RWPE2 (cell line): ENCODE data around the gene MSI2.
A peak's percentile ranks its signal among the peaks of the same experiment; 100 is the strongest.

ENCODE experiments used
- ATAC-seq: fragments of 200-7000 bp; cut with Tn5 transposase; 3 replicates; pipeline ENCODE4 v1.9.1; 2021; ENCODE audit warnings: low read depth
- DNase-seq: peaks from one replicate; pipeline ENCODE4 v3.0.0-alpha.2; 2020; ENCODE audit warnings: low spot score
- H3K27ac ChIP-seq: fragments of 450-650 bp; 2 replicates; pipeline ENCODE4 v1.5.1; 2017; ENCODE audit warnings: mild to moderate bottlenecking; ENCODE audit not compliant: poor library complexity, severe bottlenecking
- H3K27me3 ChIP-seq: fragments of 250-450 bp; sonication (Bioruptor Pico); 2 replicates; pipeline ENCODE4 v1.5.1; 2021; ENCODE audit warnings: mild to moderate bottlenecking, moderate library complexity; ENCODE audit not compliant: insufficient read depth, poor library complexity, severe bottlenecking
- H3K36me3 ChIP-seq: fragments of 250-450 bp; sonication (Bioruptor Pico); 2 replicates; pipeline ENCODE4 v1.5.1; 2020; ENCODE audit warnings: low read depth, mild to moderate bottlenecking, moderate library complexity
- H3K4me1 ChIP-seq: fragments of 250-450 bp; sonication (Bioruptor Pico); 2 replicates; pipeline ENCODE4 v1.5.1; 2021; ENCODE audit warnings: mild to moderate bottlenecking, moderate library complexity; ENCODE audit not compliant: insufficient read depth, poor library complexity, severe bottlenecking
- H3K4me3 ChIP-seq: fragments of 250-450 bp; sonication (Bioruptor Pico); 2 replicates; pipeline ENCODE4 v1.5.1; 2021; ENCODE audit warnings: mild to moderate bottlenecking, moderate library complexity; ENCODE audit not compliant: severe bottlenecking
- H3K9me3 ChIP-seq: fragments of 250-450 bp; sonication (Bioruptor Pico); 2 replicates; pipeline ENCODE4 v1.5.1; 2021; ENCODE audit warnings: mild to moderate bottlenecking, moderate library complexity; ENCODE audit not compliant: severe bottlenecking
- TF ChIP-seq, protein P1 (sequence below): fragments of 450-650 bp; IDR thresholded peaks from one replicate; pipeline ENCODE4 v1.5.1; 2017; ENCODE audit warnings: mild to moderate bottlenecking, moderate library complexity; ENCODE audit not compliant: poor library complexity, severe bottlenecking

The MSI2 gene

DNA sequence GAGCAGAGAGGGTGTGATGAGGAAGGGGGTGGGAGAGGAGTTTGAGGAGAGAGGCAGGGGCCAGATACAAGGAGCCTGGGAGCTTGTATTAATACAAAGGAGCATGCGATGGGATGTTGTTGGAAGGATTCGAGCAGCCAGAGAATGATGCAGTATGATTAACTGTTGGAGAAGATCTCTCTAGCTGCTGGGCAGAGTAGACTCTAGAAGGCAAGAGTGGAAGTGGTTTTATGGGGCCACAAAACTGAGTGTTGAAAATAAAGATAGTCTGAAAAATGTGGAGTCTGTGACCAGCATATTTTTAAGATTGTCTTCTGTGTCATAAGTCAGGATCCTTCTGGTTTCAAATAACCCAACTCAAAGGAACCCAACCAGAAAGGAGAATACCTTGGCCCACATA lies 98.3 kb downstream of the MSI2 start:
- no peaks in the 10 kb centered on the region for H3K27me3 ChIP-seq
- H3K36me3 ChIP-seq = no peaks in the 10 kb centered on the region
- peaks cover 15% of the 10 kb centered on the region for H3K4me1 ChIP-seq
- no peaks in the 10 kb centered on the region for H3K9me3 ChIP-seq
- H3K27ac ChIP-seq = no peak overlapping the region
- ATAC-seq (no peak), DNase-seq (no peak)
- H3K4me3 ChIP-seq = no peak overlapping the region
- TF ChIP-seq, protein P1, sequence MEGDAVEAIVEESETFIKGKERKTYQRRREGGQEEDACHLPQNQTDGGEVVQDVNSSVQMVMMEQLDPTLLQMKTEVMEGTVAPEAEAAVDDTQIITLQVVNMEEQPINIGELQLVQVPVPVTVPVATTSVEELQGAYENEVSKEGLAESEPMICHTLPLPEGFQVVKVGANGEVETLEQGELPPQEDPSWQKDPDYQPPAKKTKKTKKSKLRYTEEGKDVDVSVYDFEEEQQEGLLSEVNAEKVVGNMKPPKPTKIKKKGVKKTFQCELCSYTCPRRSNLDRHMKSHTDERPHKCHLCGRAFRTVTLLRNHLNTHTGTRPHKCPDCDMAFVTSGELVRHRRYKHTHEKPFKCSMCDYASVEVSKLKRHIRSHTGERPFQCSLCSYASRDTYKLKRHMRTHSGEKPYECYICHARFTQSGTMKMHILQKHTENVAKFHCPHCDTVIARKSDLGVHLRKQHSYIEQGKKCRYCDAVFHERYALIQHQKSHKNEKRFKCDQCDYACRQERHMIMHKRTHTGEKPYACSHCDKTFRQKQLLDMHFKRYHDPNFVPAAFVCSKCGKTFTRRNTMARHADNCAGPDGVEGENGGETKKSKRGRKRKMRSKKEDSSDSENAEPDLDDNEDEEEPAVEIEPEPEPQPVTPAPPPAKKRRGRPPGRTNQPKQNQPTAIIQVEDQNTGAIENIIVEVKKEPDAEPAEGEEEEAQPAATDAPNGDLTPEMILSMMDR = no peak

DNA sequence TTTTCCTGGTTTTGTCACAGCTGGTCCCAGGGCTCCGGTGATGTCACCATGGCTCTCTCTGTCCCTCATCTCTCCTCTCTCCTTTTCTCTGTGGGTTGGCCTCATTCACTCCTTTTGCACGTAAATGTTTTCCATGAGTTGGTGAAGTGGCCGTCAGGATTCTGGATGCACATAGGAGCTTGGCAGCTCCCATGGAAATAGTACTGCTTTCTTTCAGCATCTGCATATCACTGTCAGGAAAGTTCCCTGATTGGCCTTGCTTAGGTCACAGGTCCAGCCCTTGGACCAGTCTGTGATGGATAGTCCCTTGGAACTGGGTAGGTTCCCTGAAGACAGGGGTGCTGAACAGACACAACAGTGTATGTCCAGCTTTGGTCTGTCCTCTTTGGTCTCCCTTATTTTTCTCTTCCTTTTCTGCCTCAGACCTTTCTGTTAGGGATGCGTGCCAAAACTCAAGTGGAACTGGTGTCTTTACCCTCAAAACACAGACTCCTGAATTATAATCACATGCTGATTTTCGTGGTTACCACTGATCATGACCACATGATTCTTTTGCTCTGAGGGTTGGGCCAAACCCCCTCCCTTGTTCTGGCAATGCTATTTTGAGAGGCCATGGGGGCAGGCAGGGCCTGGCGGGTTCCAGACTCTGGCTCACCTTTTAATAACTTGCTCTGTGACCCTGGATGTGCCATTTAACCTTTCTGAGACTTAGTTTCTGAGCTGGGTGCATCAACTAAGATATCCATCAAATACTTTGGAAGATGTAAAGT lies 99.0 kb downstream of the MSI2 start:
- Histone ChIP-seq H3K36me3 (no peaks in the 10 kb centered on the region), H3K4me1 (peaks cover 15% of the 10 kb centered on the region), H3K27me3 (no peaks in the 10 kb centered on the region), H3K9me3 (no peaks in the 10 kb centered on the region), H3K4me3 (no peak overlapping the region), H3K27ac (no peak overlapping the region)
- TF ChIP-seq, protein P1 = no peak
- ATAC-seq (no peak), DNase-seq (no peak)

DNA sequence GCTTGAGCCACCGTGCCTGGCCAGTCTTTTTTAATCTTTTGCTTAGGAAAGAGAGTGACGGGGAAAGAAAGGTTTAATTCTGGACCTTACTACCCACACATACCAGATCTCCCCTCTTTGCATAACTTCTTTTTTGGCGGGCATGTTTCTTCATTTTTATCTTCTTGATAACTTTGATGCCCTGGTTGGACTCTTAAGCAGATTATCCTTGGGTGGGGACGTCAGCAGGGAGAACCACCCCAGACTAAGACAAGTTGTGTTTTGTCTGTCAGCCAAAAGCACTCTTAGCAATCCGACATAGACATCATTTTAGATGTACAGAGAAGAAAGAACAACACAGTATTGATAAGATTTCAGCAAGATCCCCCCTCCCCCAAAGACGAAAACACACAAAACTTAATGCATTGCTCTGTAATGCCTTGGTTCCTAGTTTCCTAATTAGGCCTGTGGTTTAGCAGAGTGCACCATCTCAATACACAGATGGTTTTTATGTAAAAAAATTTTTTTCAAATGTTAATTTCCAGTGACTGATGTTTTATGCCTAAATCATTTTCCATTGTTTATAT lies 99.9 kb downstream of the MSI2 start:
- no peak overlapping the region for H3K27ac ChIP-seq
- H3K36me3 ChIP-seq = no peaks in the 10 kb centered on the region
- no peak overlapping the region for H3K4me3 ChIP-seq
- H3K27me3 ChIP-seq = no peaks in the 10 kb centered on the region
- H3K9me3 ChIP-seq = no peaks in the 10 kb centered on the region
- DNase-seq (no peak), ATAC-seq (no peak)
- peaks cover 15% of the 10 kb centered on the region for H3K4me1 ChIP-seq
- TF ChIP-seq, protein P1 = no peak

DNA sequence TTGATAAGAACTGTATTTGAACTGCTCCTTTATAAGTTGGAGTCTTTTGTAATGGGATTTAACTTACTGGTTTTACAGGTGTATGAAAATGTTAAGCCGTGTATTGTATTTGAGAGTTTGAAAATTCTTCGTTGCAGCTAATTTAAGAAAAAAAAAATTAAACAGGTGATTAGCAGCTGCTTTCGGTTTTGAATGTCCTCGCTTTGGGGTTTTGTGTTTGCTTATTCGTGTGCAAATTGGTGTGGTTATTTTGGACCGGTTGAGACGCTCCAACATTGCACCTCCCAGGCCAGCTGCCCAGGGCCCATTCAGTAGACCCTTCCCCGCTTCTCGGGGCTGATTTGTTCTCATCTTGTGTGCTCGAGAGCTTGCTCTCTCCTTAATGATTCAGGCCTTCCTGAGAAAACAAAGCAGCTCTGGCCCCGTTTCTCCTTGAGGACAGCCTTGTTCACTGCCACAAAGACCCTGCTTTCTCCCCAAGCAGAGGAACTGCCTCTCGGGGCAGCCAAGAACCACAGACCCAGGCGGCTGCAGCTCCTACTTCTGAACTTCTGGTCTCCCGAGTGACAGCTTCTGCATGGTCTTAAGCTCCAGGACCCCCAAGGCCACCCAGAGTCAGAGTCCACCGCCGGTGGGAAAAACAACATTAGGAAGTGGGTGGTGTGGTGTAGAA lies 100.5 kb downstream of the MSI2 start:
- Histone ChIP-seq H3K36me3 (no peaks in the 10 kb centered on the region), H3K4me3 (no peak overlapping the region), H3K27ac (peak overlapping the region; percentile 37), H3K27me3 (no peaks in the 10 kb centered on the region), H3K9me3 (no peaks in the 10 kb centered on the region), H3K4me1 (peaks cover 15% of the 10 kb centered on the region)
- DNase-seq (no peak), ATAC-seq (peak; percentile 35; the same call in 2 of the 3 replicates)
- TF ChIP-seq, protein P1 = no peak

DNA sequence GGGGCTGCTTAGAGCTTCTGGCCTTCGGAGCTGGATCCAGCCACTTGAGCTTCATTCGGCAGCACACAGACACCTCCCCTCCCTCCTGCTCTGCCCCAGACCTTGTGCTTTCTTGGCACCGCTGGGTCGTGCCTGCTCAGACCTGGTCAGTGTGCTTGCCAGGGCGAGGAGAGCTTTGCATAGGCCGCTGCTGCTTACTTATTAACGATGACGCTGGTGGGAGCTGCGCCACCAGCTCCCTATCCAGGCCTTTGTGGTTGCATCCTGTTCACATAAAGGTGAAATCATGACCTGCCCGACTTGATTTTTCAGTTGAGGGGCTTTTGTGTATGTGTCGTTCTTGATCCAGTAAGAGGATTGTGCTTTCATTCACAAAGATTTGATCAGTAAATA lies 101.1 kb downstream of the MSI2 start:
- DNase-seq (no peak), ATAC-seq (peak; percentile 78)
- Histone ChIP-seq H3K27me3 (no peaks in the 10 kb centered on the region), H3K4me1 (peaks cover 15% of the 10 kb centered on the region), H3K4me3 (no peak overlapping the region), H3K9me3 (no peaks in the 10 kb centered on the region), H3K27ac (peak overlapping the region; percentile 37), H3K36me3 (no peaks in the 10 kb centered on the region)
- TF ChIP-seq, protein P1 = no peak
